NCI-H146 (cell line): ENCODE results near the gene HEATR9.

Experiments used
- DNase-seq: peaks from one replicate; lab custom pipeline; 2025; lab: John Stamatoyannopoulos, UW

HEATR9 gene

DNA sequence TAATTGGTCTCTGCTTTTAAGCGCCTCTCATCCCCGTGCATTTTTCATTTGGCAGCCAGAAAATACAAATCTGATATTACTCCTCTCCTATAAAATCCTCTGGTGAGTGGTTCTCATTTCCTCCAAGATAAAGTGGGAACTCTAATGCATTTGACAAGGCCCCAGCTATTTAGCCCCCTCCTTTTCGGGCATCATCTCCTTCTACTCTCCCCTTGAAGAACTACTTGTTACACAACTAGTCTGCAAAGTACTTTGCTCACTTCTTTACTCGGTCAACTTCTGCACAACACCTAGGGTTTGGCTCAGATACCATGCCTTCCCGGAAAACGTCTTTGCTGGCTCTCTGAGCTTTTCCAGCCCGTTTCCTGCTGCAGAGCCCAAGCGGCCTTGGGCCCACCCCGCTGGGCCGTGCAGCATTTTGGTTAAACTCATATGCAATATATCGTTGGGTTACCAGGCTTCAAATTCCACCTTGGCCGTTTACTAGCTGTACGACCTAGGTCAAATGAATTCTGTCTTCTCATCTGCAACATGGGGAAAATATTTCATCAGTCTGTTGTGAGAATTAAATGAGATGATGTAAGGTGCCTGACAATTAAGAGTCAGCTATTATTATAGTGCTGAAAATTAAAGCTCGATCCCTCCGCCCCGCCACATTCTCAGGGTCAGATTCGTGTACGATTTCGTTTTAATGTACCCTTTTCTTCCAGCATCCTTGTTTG, 60.3 kb downstream of the HEATR9 start:
- DNase-seq: no peak

DNA sequence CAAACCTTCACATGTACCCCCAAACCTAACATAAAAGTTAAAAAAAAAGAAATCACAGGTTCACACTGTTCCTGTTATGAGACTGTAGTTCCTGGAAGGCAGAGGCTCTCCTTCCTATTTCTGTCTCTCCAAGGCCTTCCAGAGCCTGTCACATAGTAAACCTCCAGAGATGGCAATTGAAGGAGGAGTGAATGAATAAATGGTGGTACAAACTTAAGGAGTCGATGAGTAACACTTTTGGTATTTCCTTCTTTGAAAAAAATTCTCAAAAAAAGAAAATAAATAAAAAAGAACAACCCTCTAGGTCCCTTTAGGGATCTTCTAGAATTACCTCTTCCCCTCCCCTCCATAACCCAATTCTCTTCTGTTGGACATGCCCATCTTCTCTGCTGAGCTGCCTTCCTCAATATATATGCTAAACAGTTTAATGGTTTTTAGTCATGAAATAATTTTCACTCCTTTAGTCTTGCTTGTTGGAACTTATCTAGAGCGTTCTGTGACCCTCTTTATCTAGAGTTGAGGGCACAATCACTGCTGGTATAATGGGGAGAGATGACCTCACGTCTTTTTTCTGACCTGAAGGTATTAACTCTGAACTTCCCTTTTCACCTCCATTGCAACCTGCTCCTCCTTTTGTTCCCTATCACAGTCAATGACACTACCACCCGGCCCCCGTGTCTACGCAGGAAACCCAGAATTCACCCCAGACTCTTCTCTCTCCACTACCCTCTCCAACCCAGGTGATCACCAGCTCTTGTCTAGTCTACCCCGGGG, 61.1 kb downstream of the HEATR9 start:
- no peak for DNase-seq
